ENCODE results near the gene FAM186B.

Gene FAM186B

DNA sequence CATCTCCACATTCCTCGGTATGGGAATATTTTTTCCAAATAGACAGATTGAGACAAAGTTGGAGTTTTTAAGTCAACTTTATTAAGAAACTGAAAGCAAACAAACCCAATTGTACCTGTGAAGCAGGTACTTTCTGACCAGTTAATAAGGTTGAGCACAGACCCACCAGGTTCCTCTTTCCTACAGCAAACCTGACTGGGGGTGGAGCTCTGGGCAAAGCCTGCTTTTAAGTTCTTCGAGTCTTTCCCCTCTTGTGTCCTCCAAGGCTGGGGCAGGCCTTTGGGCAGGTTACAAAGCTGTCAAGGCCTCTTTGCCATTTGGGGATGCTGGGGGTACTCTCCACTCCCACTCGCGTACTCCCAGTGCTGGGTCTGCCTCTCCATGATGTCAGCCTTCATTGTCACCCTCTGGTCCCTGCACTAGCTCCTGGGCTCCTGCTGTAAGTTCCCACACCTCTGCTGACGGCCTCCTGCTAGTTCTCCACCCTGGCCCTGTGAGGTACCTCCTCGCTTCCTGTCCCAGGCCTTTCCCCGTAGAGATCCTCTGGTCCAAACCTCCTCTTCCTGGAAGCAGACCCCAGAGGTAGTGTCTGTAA lies 63.4 kb downstream of the FAM186B start:
- Histone ChIP-seq H3K9me2 (ENCODE audit: low read depth, low read length) (no peaks in the 10 kb centered on the region), H3F3A (ENCODE audit: insufficient read depth, low read length) (no peaks in the 10 kb centered on the region), H3K79me2 (ENCODE audit: insufficient read depth, low read length) (no peaks in the 10 kb centered on the region), H3K27ac (ENCODE audit: low read depth, low read length, poor library complexity, severe bottlenecking) (no peak overlapping the region), H3K27me3 (ENCODE audit: insufficient read depth, low read length) (peaks cover 8% of the 10 kb centered on the region), H3K9me3 (ENCODE audit: low read length) (no peaks in the 10 kb centered on the region), H3K4me1 (ENCODE audit: insufficient read depth, low read length, severe bottlenecking) (peaks cover 18% of the 10 kb centered on the region), H2AFZ (ENCODE audit: low read length) (no peak overlapping the region), H4K20me1 (ENCODE audit: insufficient read depth, low read length) (no peaks in the 10 kb centered on the region), H3K36me3 (ENCODE audit: insufficient read depth, low read length) (no peaks in the 10 kb centered on the region), H3K4me3 (ENCODE audit: low read depth, low read length, poor library complexity, severe bottlenecking) (no peak overlapping the region), H3K4me2 (ENCODE audit: low read length) (no peak overlapping the region), H3K9ac (ENCODE audit: low read length) (no peak overlapping the region)
- no peak for TF ChIP-seq CTCF (IDR thresholded peaks at IDR 0.05; ENCODE audit: low read length)
- TF ChIP-seq EZH2 (IDR thresholded peaks at IDR 0.05; ENCODE audit: borderline replicate concordance, low read length): no peak

DNA sequence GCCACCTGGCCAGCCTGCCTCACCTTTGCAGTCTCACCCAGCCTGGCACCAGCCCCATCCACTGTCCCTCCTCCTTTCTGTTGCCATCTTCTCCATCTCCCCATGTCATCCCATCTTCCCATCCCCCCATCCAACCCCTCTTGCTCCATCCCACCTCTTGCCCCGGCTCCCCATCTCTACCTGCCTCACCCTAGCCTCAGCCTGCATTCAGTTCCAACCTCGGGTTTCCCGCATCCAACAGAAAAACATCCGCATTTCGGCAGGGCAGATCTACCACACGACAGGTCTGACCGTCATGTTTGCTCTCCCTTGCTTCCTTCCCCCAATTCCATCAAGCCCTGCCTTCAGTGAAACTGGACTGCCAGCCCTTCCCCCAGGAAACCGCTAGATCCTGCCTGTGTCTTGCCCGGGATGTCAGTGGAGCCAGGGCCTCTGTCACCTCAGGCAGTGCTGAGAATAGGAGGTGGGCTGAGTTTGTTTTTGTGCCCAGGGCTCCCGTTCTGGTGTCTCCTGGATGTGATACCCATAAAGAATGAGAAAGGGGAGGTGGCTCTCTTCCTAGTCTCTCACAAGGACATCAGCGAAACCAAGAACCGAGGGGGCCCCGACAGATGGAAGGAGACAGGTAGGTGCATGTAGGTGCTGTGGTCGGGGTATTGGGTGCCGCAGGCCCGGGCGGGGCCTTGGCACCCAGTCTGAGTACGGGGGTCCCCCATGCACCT lies 64.1 kb downstream of the FAM186B start:
- Histone ChIP-seq H3K27ac (ENCODE audit: low read depth, low read length, poor library complexity, severe bottlenecking) (no peak overlapping the region), H3K79me2 (ENCODE audit: insufficient read depth, low read length) (no peaks in the 10 kb centered on the region), H3K36me3 (ENCODE audit: insufficient read depth, low read length) (no peaks in the 10 kb centered on the region), H3K4me3 (ENCODE audit: low read depth, low read length, poor library complexity, severe bottlenecking) (no peak overlapping the region), H3K9me3 (ENCODE audit: low read length) (no peaks in the 10 kb centered on the region), H3K4me1 (ENCODE audit: insufficient read depth, low read length, severe bottlenecking) (peaks cover 18% of the 10 kb centered on the region), H3K27me3 (ENCODE audit: insufficient read depth, low read length) (peaks cover 8% of the 10 kb centered on the region), H3K9me2 (ENCODE audit: low read depth, low read length) (no peaks in the 10 kb centered on the region), H3K9ac (ENCODE audit: low read length) (no peak overlapping the region), H3K4me2 (ENCODE audit: low read length) (no peak overlapping the region), H4K20me1 (ENCODE audit: insufficient read depth, low read length) (no peaks in the 10 kb centered on the region), H2AFZ (ENCODE audit: low read length) (no peak overlapping the region), H3F3A (ENCODE audit: insufficient read depth, low read length) (no peaks in the 10 kb centered on the region)
- TF ChIP-seq EZH2 (IDR thresholded peaks at IDR 0.05; ENCODE audit: borderline replicate concordance, low read length) (no peak), CTCF (IDR thresholded peaks at IDR 0.05; ENCODE audit: low read length) (no peak)

DNA sequence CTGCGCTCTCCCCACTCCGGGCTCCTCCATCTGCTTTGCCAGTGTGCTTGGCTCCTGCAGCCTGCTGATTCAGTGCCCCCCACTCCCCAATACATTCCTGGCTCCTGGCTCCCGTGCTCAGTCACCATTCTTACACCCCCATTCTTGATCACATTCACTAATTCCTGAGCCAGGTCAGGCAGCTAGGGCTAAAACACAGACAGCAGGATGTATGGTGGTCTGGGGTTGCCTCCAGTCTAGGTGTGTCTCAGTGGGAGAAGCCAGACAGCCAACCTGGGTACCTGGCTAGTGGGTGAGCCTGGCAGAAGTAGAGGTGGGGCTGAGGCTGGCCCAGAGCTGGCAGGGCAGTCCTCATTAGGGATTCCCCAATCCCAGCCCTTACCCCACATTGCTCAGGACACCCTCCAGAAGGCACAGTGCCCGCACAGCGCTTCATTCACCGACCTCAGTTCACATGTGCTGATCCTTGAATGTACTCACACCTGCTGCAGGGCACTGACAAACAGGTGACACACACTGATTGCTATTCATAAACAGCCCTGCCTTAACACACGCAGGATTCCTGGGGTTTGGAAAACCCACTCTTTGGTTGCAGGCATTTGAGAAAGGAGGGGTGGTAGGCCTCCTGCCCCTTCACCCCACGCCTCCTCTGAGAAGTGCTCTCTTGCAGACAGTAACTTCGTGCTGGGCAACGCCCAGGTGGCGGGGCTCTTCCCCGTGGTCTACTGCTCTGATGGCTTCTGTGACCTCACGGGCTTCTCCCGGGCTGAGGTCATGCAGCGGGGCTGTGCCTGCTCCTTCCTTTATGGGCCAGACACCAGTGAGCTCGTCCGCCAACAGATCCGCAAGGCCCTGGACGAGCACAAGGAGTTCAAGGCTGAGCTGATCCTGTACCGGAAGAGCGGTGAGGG lies 65.0 kb downstream of the FAM186B start:
- Histone ChIP-seq H3K4me2 (ENCODE audit: low read length) (no peak overlapping the region), H3K9me2 (ENCODE audit: low read depth, low read length) (no peaks in the 10 kb centered on the region), H4K20me1 (ENCODE audit: insufficient read depth, low read length) (no peaks in the 10 kb centered on the region), H3K9me3 (ENCODE audit: low read length) (no peaks in the 10 kb centered on the region), H3F3A (ENCODE audit: insufficient read depth, low read length) (no peaks in the 10 kb centered on the region), H3K27me3 (ENCODE audit: insufficient read depth, low read length) (peaks cover 8% of the 10 kb centered on the region), H3K36me3 (ENCODE audit: insufficient read depth, low read length) (no peaks in the 10 kb centered on the region), H2AFZ (ENCODE audit: low read length) (no peak overlapping the region), H3K4me3 (ENCODE audit: low read depth, low read length, poor library complexity, severe bottlenecking) (no peak overlapping the region), H3K4me1 (ENCODE audit: insufficient read depth, low read length, severe bottlenecking) (peaks cover 18% of the 10 kb centered on the region), H3K79me2 (ENCODE audit: insufficient read depth, low read length) (no peaks in the 10 kb centered on the region), H3K27ac (ENCODE audit: low read depth, low read length, poor library complexity, severe bottlenecking) (no peak overlapping the region), H3K9ac (ENCODE audit: low read length) (no peak overlapping the region)
- TF ChIP-seq CTCF (IDR thresholded peaks at IDR 0.05; ENCODE audit: low read length) (no peak), EZH2 (IDR thresholded peaks at IDR 0.05; ENCODE audit: borderline replicate concordance, low read length) (no peak)
